Uterus (tissue), 2 donors: ENCODE measurements around the gene CEP63.

Experiments
- CTCF ChIP-seq, 4 experiments: fragments of 200-600 bp in 2 of 4; fragments of 450-650 bp in 2 of 4; sonication (generic) in 2 of 4; IDR thresholded peaks; one replicate each; pipeline ENCODE4 v1.5.1; 2016 to 2019; ENCODE audit warnings: antibody characterized with exemption in 4 of 4, mild to moderate bottlenecking in 2 of 4, moderate library complexity in 1 of 4
- POLR2A ChIP-seq, 2 donors: fragments of 450-650 bp; IDR thresholded peaks; one replicate each; pipeline ENCODE4 v1.6.1; 2016; ENCODE audit warnings: antibody characterized with exemption in 2 of 2, mild to moderate bottlenecking in 1 of 2, moderate library complexity in 1 of 2

- TF ChIP-seq CTCF (IDR thresholded peaks at IDR 0.05) (no peak), POLR2A (IDR thresholded peaks at IDR 0.05) (no peak)
Measured at GRCh38 chr3:134535186-134535970, 49.5 kb downstream of the CEP63 start.
